ENCODE measurements around the gene PGBD1. TPM values are rescaled to one million over a fixed set of nuclear protein-coding genes. Genes with fewer than 3 reads are reported as not detected.

Gene PGBD1
- total RNA-seq, 6 donors from 2014 or later, result 3.1 to 8.3 (median 4.1) TPM

GRCh38 chr6:28269492-28269891 lies 11.9 kb upstream of the PGBD1 start:
- no peak overlapping the region for H3K4me3 ChIP-seq
- H3K27ac ChIP-seq, result peak overlapping the region in 1 of 4 donors; percentile 4
- ATAC-seq (ENCODE audit: low FRiP score in 2 of 2), result no peak

GRCh38 chr6:28274888-28275287 lies 6.5 kb upstream of the PGBD1 start:
- no peak for DNase-seq
- H3K4me3 ChIP-seq, result no peak overlapping the region
- H3K9me3 ChIP-seq, result no peaks in the 10 kb centered on the region
- H3K4me1 ChIP-seq, result no peaks in the 10 kb centered on the region
- no peak for ATAC-seq (ENCODE audit: low FRiP score in 2 of 2)
- peaks cover 6 to 54% (median 39%) of the 10 kb centered on the region in 4 donors for H3K36me3 ChIP-seq
- H3K27me3 ChIP-seq, result no peaks in the 10 kb centered on the region
- TF ChIP-seq POLR2A (IDR thresholded peaks at IDR 0.05), result no peak
- TF ChIP-seq EP300 (IDR thresholded peaks at IDR 0.05), result no peak
- no peak for TF ChIP-seq POLR2AphosphoS5 (IDR thresholded peaks at IDR 0.05)
- no peak for TF ChIP-seq CTCF (IDR thresholded peaks at IDR 0.05)
- H3K27ac ChIP-seq, result no peak overlapping the region

More at GRCh38 chr6:28269492-28269891, 11.9 kb upstream of the PGBD1 start:
- H3K4me1 ChIP-seq, result peaks cover 6 to 26% (median 14%) of the 10 kb centered on the region in 4 donors
- no peak for DNase-seq
- no peaks in the 10 kb centered on the region for H3K9me3 ChIP-seq
- peaks cover 0 to 28% (median 19%) of the 10 kb centered on the region in 4 donors for H3K36me3 ChIP-seq
- TF ChIP-seq EP300 (IDR thresholded peaks at IDR 0.05), result no peak
- no peak for TF ChIP-seq POLR2AphosphoS5 (IDR thresholded peaks at IDR 0.05)
- TF ChIP-seq CTCF (IDR thresholded peaks at IDR 0.05), result no peak
- no peak for TF ChIP-seq POLR2A (IDR thresholded peaks at IDR 0.05)
- no peaks in the 10 kb centered on the region for H3K27me3 ChIP-seq

- WGBS, 2 donors, result 68 to 72% methylated on average over 3 of the region's 3 CpGs
These were observed 3.6 kb upstream of the PGBD1 start for GRCh38 chr6:28277746-28278145.

GRCh38 chr6:28280595-28281287 lies 631 bp upstream of the PGBD1 start:
- DNase-seq (no peak), ATAC-seq (ENCODE audit: low FRiP score in 2 of 2) (no peak)
- peaks cover 6 to 31% (median 12%) of the 10 kb centered on the region in 4 donors for H3K36me3 ChIP-seq
- 42 to 51% methylated on average over 3 of the region's 3 CpGs for WGBS, 2 donors
- H3K27me3 ChIP-seq, result no peaks in the 10 kb centered on the region
- peaks cover 4 to 14% (median 9%) of the 10 kb centered on the region in 4 donors for H3K4me1 ChIP-seq
- peak overlapping the region in 1 of 4 donors; percentile 66 for H3K27ac ChIP-seq
- TF ChIP-seq CTCF (IDR thresholded peaks at IDR 0.05), result no peak
- TF ChIP-seq POLR2A (IDR thresholded peaks at IDR 0.05), result no peak
- TF ChIP-seq POLR2AphosphoS5 (IDR thresholded peaks at IDR 0.05), result no peak
- TF ChIP-seq EP300 (IDR thresholded peaks at IDR 0.05), result no peak
- peak overlapping the region in 3 of 4 donors; percentile 56 to 77 (median 63) for H3K4me3 ChIP-seq
- no peaks in the 10 kb centered on the region for H3K9me3 ChIP-seq

More at GRCh38 chr6:28277746-28278145, 3.6 kb upstream of the PGBD1 start:
- no peak for DNase-seq
- Histone ChIP-seq H3K27me3 (no peaks in the 10 kb centered on the region), H3K27ac (no peak overlapping the region), H3K4me1 (peaks cover 4 to 14% (median 9%) of the 10 kb centered on the region in 4 donors), H3K9me3 (no peaks in the 10 kb centered on the region), H3K4me3 (no peak overlapping the region), H3K36me3 (peaks cover 6 to 43% (median 28%) of the 10 kb centered on the region in 4 donors)
- TF ChIP-seq EP300 (IDR thresholded peaks at IDR 0.05), result no peak
- TF ChIP-seq POLR2AphosphoS5 (IDR thresholded peaks at IDR 0.05), result no peak
- no peak for TF ChIP-seq CTCF (IDR thresholded peaks at IDR 0.05)
- no peak for TF ChIP-seq POLR2A (IDR thresholded peaks at IDR 0.05)
- ATAC-seq (ENCODE audit: low FRiP score in 2 of 2), result no peak

GRCh38 chr6:28282926-28283325 lies 1.6 kb downstream of the PGBD1 start:
- no peak for ATAC-seq (ENCODE audit: low FRiP score in 2 of 2)
- Histone ChIP-seq H3K4me3 (no peak overlapping the region), H3K36me3 (peaks cover 0 to 33% (median 10%) of the 10 kb centered on the region in 4 donors), H3K9me3 (no peaks in the 10 kb centered on the region), H3K27ac (no peak overlapping the region), H3K27me3 (no peaks in the 10 kb centered on the region), H3K4me1 (peaks cover 4 to 14% (median 9%) of the 10 kb centered on the region in 4 donors)
- TF ChIP-seq POLR2AphosphoS5 (IDR thresholded peaks at IDR 0.05) (no peak), POLR2A (IDR thresholded peaks at IDR 0.05) (no peak), EP300 (IDR thresholded peaks at IDR 0.05) (no peak), CTCF (IDR thresholded peaks at IDR 0.05) (no peak)
- 98 to 100% methylated on average over 2 of the region's 2 CpGs for WGBS, 2 donors
- no peak for DNase-seq

Measured in upper lobe of left lung (tissue), 6 donors.